GM19372 (cell line): ENCODE measurements around the gene NFKBIB.
"Not testable (repeated sequence)": the region's sequence is repeated elsewhere in the genome, so short reads cannot be mapped to it uniquely, and the experiment has no call there.

Experiments used
- ATAC-seq: cut with Tn5 transposase; IDR thresholded peaks from one replicate; pipeline ENCODE4 v1.9.1; 2021; ENCODE audit warnings: mild to moderate bottlenecking, low read depth, moderate library complexity; ENCODE audit not compliant: unreplicated experiment

Gene NFKBIB

GRCh38 chr19:38899447-38900201, at the start of gene NFKBIB, which contains the start of gene SIRT2:
TSS of gene NFKBIB (plus strand) at chr19:38899969. CDS start at chr19:38900033, 64 bp downstream.
TSS of gene SIRT2 (minus strand) at chr19:38899618. CDS start at chr19:38899521, 97 bp downstream.
- peak; percentile 88 for ATAC-seq

GRCh38 chr19:38850436-38850975, 49.3 kb upstream of the NFKBIB start:
- ATAC-seq = peak; percentile 63

GRCh38 chr19:38850976-38851621, 48.7 kb upstream of the NFKBIB start:
- no peak for ATAC-seq

GRCh38 chr19:38851622-38852230, 48.0 kb upstream of the NFKBIB start:
- peak; percentile 16 for ATAC-seq

- ATAC-seq = no peak
These were observed 47.3 kb upstream of the NFKBIB start for GRCh38 chr19:38852231-38853044.

GRCh38 chr19:38853214-38853613, 46.6 kb upstream of the NFKBIB start:
- no peak for ATAC-seq

- not testable (repeated sequence) for ATAC-seq
These were observed 44.8 kb upstream of the NFKBIB start for GRCh38 chr19:38854961-38855360.

- not testable (repeated sequence) for ATAC-seq
These were observed 44.0 kb upstream of the NFKBIB start for GRCh38 chr19:38855751-38856150.

GRCh38 chr19:38856813-38857212, 43.0 kb upstream of the NFKBIB start:
- no peak for ATAC-seq

GRCh38 chr19:38859631-38860204, 40.1 kb upstream of the NFKBIB start:
- ATAC-seq = not testable (repeated sequence)

GRCh38 chr19:38861368-38861767, 38.4 kb upstream of the NFKBIB start:
- ATAC-seq = no peak

GRCh38 chr19:38862321-38863059, 37.3 kb upstream of the NFKBIB start:
- no peak for ATAC-seq

- ATAC-seq = no peak
These were observed 32.5 kb upstream of the NFKBIB start for GRCh38 chr19:38867171-38867780.

- no peak for ATAC-seq
These were observed 31.2 kb upstream of the NFKBIB start for GRCh38 chr19:38868551-38868950.

GRCh38 chr19:38869160-38869835, 30.5 kb upstream of the NFKBIB start:
- ATAC-seq = no peak

GRCh38 chr19:38869836-38870607, 29.7 kb upstream of the NFKBIB start:
- peak; percentile 78 for ATAC-seq

GRCh38 chr19:38870612-38871011, 29.2 kb upstream of the NFKBIB start:
- ATAC-seq = no peak

- not testable (repeated sequence) for ATAC-seq
These were observed 26.4 kb upstream of the NFKBIB start for GRCh38 chr19:38873400-38873799.
